HG02870 (cell line): Measurements from ENCODE around the gene RNF212.

Source experiments
- ATAC-seq: cut with Tn5 transposase; IDR thresholded peaks from one replicate; pipeline ENCODE4 v1.9.1; 2021; ENCODE audit warnings: mild to moderate bottlenecking, moderate library complexity; ENCODE audit not compliant: unreplicated experiment

RNF212 gene

DNA sequence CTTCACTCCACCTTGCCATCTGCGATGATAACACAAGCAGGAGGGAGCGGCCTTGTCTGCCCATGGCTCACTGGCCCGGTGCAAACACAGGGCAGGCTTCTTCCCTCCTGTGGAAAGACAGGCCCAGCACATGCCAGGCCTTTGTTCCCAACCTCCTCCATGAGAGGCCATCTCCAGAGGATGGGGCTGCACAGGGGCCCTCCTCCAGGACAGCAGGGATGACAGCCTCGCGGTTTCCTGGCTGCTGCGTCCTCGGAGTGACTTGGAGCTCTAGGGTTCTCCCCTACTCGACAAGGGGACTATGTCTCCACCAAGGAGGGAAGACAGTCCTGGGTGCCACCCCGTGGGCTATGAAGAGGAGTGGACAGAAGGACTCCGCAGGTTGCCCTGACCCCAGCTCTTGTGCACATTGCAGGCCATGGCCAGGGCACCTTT is 21.8 kb downstream of the RNF212 start:
- no peak for ATAC-seq

DNA sequence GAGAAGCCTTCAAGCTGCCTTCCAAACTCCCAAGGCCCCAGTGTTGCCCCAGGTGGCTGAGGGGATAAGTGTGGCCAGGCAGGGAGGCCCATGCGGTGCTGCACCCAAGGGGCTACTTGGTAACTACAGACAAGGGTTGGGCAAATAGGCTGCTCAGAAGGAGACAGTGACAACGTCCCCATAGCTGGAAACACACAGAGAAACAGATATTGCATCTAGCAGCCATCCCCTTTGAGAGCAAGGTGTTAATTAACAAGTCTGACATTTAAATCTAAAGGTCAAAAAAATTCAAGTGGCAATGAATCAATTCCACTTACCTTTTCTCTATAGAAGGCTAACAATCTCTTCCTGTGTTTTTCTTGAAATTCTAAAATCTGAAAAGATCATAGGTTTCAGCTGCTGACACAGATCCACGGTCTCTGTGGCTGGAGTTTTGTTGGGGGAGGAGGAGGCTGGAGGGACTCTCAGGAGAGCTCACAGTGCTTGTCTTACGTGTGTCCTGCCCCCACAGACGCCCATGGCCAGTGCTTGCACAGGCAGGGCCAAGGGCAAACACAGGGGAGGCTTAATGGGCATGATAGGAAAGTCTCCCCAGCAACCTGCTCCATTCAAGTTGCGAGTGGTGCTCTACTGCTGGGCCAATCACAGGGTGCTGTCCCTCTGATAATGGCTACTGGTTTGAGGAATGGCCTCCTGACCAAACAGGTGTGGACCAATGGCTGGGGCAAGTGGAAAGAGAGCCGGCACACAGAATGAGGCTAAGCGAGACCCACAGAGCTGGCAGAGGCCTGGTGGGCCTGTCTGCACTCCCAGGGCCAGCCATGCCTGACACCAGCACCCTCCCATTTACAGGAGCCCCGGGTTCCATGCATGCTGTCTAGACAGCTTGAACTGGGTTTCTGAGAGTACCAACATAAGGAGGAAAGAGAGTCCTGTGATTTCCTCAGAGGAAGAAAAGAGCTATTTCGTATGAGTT is 22.6 kb downstream of the RNF212 start:
- no peak for ATAC-seq

DNA sequence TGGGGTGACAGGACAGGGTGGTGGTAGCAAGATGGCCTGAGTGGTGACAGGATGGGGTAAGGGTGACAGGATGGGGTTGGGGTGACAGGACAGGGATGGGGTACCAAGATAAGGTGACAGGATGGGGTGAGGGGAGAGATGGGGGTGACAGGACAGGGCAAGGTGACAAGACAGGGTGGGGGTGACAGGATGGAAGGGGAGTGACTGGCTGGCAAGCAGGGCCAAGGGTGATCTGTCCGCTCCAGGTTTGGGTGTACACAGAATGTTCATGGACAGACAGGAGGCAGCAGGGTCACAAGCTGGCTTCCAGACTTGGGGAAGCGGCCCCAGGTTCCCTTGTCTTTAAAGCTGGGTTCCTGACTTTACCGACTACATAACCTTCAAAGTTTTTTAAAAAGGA is 23.3 kb downstream of the RNF212 start:
- ATAC-seq: no peak

DNA sequence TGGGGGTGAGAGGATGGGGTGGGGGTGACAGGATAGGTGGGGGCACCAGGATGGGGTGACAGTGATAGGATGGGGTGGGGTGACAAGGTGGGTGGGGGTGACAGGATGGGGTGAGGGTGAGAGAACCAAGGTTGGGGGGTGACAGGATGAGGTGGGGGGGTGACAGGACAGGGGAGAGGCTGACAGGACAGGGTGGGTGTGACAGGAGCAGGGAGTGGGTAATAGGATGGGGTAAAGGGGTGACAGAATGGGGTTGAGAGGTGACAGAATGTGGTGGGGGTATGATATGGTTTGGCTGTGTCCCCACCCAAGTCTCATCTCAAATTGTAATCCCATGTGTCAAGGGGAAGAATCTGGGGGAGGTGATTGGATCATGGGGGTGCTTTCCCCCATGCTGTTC is 26.0 kb downstream of the RNF212 start:
- no peak for ATAC-seq

DNA sequence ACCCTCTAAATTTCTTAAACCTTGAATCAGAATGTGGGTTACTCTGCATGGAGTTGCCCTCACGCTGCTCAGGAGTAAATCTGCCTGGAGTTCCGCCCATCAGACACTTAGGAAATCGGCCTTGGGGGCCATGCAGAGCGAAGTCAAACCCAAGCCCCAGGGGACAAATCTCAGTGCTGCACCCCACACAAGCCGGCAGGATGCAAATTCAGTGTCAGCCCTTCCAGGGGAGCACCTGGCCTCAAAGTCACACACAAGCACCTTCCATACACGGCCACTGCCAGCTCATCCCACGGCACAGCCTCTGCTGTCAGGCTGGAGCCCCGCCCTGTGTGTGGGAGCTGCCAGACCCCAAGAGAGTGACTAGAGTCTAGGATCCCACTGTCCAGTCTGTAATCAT is 27.4 kb downstream of the RNF212 start:
- ATAC-seq: no peak

DNA sequence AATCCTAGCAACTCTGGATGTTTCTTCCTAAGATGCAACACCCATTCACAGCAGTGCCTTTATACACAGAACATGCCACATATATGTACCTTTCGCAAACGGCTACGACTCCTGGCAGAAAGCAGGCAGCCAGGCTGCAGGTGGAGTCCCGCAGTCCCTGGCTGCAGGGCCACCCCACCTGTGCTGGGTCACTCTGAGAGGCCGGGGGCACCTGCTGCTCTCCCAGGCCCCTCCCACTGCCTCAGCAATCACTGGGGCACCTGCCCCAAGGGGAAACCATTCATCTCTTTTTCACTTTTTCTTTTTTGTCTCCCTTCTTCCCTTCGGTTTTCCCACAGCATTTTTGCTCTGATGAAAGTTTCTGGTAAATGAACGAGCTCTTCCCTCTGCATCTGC is 28.0 kb downstream of the RNF212 start:
- no peak for ATAC-seq

DNA sequence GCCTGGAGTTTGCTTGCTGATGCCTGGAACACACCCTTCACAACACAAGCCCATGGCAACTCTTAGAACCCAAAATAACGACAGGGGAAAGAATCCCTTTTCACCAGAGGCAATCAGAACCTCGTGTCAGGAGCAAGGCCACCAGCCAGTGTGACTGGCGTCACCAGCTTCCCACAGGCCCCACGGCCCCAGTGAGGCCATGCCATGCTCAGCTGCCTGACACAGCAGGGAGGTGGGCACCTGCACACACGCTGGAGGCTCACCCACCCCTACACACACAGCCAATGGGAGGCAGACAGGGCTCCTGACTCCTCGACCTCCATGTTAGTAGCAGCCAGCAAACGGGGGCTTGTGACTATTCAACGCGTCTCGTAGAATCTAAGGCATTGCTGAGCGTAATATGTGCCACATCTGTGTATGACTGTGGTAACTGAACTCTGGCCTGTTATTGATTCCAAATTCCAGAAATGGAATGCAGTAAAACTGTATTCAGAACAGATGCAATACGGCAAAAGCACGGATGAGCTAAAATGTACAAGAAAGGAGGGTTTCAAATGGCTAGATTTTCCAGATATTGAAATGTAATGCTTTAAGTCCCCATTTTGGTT is 28.5 kb downstream of the RNF212 start:
- no peak for ATAC-seq

DNA sequence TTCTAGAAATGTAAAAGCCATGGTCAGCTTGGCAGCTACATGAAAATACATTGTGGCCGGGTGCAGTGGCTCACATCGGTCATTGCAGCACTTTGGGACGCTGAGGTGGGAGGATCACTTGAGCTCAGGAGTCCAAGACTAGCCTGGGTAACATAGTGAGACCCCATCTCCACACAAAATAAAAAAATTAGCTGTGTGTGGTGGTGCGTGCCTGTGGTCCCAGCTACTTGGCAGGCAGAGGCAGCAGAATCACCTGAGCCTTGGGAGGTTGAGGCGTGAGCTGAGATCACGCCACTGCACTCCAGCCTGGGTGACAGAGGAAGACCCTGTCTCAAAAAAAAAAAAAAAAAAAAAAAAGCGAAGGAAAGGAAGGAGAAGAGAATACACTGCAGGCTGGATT is 29.0 kb downstream of the RNF212 start:
- no peak for ATAC-seq

DNA sequence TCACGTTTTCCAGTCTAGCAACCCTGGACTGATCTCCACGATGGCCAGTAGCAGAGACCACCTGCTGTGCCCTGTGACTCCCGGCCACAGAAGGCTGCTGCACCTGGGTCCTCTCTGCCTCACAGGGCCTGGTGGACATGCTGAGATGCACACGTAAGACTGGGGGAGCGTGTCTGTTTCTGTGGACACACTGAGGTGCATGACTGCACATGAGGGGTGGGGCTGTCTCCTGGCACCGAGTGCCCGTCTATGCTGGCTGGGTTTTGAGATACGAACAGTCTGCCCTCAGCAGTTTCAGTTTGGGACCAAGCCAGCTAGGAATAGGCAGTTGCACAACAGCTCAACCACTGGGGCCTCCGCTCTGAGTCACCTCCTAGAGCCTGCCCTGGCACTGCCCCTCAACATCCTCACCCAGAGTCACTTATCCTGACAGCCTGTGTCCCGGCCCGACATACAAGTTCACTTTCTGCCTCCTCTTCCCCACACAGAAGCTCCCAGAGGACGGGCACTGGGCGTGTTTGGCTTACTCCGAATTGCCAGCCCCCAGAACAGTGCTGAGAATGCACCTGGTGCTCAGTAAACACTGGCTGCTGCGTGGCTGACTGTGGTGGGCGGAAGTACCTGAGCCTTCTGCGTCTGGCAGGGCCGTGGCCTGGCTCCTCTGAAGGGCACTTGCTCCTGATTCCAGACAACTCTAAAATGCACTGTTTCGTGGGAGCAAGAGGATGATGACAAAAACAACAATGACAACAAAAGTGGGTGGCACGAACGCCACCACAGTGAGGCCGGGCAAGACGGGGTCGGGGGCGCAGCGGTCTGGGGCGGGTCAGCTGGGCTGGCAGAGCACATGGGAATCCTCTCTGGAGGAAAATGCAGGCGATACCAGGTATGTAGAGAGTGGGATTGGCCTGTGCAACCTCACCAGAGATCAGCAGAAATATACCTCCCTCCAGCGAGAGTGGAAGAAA is 30.9 kb downstream of the RNF212 start:
- ATAC-seq: no peak

DNA sequence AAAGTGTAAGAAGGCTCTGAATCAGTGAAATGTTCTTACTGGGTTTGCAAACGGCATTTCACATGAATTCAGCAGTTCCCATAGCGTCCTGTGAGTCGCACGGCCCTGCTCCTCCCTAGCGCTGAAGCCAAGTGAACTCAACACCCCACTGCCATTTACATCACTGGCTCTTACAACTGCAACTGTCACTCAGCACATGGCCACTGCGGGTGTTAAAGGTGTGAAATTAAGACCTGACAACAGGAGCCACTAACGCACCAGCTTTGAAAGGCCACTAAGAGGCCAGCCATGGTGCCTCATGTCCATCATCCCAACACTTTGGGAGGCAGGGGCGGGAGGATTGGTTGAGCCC is 31.7 kb downstream of the RNF212 start:
- ATAC-seq: no peak

DNA sequence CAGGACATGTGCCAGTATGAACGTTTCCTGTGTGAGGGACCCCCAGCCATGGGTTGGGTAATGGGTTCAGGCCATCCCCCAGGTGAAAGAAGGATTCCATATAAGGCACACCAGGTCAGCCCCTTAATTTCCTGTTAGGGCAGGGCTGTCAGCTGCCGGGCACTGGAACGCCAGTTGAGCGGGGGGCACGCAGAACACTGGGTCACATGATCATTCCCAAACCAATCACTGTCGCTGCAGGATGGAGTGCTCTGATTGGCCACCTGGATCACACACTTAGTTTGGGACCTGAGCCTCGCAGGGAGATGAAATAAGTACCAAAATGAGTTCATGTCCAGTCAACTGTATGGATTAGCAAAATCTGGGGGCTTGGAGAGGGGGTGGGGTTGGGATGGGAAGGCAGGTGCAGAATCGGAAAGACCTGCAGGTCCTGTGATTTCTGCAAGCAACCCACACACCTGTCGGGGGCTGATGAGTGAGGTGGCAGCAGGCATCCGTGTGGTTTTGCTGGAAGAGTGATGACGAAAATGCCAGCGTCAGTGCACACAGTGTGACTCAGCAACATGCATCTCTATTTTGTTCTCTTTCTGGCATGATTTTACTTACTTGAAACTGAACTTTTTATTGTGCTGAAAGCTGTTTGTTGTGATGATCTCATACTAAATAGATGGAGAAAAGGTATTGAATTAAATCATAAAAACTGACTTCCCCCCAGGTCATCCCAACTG is 32.2 kb downstream of the RNF212 start:
- no peak for ATAC-seq

DNA sequence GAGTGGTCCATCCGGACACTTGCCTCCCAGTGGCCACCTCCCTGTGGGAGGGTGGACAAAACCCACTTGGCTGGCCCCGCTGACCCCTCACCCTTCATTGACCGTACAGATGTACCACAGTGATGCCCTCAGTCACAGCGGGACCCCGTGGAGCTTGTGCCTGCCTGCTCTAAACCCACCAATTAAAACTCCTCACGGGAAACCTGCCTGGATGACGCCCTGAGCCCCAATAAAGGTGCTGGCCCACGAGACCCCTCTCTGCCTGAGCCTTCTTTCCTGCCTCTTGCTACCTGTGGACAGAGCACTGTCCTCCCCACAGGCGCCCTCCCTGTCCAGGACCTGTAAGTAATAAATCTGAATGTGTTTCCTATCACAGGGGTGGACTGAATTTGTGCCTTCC is 32.9 kb downstream of the RNF212 start:
- no peak for ATAC-seq

DNA sequence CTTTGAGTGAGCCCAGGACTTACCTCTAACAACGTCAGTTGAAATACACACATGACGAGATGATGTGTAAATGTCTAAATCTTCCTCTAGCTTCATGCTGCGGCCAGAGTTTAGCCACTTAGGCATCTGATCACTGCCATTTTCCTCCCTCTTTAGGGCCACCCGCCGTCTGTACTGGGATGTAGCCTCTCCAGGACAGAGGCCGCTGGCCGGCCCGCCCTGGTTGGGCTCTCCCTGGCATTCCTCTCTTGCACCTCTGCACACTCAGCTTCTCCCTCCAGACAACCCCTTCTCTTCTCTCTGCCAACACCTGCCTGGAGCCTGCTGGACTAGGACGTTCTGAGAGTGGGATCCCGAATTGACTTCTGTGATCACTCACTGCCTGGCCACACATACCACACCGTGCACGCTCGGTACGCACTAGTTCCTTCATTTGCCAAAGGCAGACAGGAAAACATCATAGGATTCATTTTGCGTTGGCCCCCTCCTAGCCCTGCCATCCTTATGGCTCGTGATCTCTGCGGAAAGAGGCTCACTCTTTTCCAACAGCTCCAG is 33.6 kb downstream of the RNF212 start:
- no peak for ATAC-seq

DNA sequence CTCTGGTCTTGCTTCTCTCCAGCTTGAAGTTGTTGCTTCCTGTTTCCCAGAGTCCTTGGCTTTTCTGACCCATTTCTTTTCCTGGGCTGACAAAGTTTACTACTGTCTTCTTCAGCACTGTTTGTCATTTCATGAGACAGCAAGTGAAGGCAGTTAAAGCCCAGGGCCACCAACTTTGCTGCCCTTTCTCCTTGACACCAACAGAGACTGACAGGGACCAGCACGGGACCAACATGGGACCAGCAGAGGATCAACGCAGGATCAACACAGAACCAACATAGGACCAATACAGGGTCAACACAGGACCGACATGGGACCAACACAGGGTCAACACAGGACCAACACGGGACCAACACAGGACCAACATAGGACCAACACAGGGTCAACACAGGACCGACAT is 34.9 kb downstream of the RNF212 start:
- no peak for ATAC-seq

DNA sequence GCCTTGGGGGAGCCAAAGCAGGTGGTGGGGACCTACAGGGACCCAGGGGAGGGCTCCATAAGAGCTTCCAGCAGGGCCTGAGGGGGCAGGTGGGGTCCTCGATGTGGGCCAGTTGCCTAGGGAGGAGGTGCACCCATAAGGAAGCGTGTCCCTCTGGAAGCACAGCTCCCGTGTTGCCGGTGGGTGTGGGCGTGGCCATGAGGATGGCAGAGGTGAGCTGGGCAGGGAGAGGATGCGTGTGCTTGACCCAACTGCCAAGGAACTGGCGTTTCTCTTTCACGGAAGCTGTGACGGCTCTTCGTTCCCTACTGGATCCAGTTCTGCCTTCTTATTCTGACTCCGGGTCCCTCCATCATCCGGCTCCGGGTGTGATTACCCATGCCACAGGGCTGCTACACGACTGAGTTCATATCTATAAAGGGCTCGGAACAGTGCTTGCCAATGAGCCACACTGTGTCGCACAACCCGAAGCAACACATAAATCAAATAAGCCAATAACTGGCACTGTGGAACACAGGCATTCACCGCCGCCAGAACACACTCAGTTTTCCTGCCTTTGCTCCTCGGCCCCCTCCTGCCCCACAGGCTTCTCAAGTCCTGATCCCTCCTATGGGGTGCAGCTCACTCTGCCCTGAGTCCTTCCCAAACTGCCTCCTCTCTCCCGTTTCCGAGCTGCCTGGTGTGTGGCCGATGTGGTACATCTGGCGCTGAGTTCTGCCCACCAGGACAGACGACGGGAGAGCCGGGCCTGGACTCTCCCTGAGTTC is 35.5 kb downstream of the RNF212 start:
- ATAC-seq: no peak

DNA sequence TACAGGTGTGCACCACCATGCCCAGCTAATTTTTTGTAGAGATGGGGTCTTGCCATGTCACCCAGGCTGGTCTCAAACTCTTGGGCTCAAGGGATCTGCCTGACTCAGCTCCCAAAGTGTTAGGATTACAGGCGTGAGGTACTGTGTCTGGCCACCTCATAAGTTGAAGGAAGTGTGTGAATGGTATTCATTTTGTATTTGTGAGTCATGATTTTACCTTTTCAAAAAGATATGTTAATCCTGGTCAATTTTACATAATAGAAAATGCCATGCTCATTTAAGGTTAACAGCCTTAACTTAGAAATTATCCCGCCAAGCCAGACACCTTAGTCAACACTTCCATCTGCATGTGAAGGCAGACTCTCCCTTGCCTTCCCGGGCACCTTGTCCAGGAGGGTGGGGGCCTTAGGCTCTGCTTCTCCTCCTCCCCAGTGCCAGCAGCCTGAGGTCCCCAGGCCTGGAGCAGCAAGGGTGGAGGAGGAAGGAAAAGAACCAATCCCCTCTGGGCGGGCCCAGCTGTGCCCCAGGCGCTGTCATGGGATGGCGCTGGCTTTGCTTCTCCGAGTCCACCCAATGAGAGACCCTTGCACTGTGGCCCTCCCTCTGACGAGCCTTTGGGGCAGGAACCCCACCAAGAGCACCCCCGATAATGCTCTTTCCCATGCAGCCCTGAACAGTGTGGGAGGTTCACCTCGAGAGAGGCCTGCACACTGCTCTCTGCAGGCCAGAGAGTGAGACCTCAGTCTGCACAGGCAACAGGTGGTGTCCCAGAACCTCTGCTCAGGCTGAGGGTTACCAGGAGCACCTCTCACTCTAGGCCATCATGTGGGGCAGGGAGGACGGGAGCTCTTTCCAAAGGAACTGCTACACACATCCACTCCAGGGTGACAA is 37.3 kb downstream of the RNF212 start:
- no peak for ATAC-seq

DNA sequence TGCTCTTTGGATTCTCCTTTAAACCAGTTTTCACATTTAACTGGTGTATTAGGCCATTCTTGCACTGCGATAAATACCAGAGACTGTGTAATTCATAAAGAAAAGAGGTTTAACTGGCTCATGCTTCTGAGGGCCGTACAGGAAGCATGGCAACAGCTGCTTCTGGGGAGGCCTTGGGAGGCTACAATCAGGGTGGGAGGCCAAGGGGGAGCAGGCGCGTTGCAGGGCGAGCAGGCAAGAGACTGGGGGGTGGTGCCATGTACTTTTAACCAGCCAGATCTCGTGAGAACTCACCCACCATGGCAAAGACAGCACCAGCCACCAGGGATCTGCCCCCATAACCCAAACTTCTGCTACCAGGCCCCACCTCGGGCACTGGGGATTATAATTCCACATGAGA is 38.1 kb downstream of the RNF212 start:
- ATAC-seq: no peak

DNA sequence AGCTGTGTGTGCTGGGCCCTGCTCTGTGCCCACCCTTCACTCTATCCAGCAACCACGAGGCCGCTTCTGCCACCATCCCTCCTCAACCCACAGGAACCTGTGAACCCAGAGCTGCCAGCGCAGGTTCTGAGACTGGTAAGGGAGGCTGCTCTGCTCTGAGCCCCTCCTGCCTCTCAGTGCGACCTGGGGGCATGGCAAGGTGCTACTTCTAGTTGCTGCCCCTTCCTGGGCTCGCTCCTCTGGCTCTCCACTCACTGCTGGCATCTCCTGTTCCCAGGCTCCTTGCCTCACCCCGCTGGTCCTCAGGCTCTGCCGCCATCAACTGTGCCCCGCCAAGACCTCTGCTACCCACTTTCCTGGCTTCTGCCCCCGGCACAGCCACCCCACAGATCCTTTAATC is 39.3 kb downstream of the RNF212 start:
- no peak for ATAC-seq
